Fibroblast of pulmonary artery (primary cell): ENCODE measurements around the gene SNORC.
A peak's percentile ranks its signal among the peaks of the same experiment; 100 is the strongest.

Experiments used
- DNase-seq: peaks from one replicate; pipeline ENCODE4 v3.0.0-alpha.2; 2010; ENCODE audit warnings: low read depth
- H3K4me3 ChIP-seq: replicated peaks from 2 replicates; pipeline ENCODE4 v1.5.1; 2011; ENCODE audit warnings: low read depth, mild to moderate bottlenecking, control low read depth, low read length, moderate library complexity
- TF ChIP-seq, protein P1 (sequence below): IDR thresholded peaks from 2 replicates; pipeline ENCODE4 v1.5.1; 2011; ENCODE audit warnings: mild to moderate bottlenecking, control low read depth, low read length, inconsistent platforms; ENCODE audit errors: missing control alignments

SNORC gene

DNA sequence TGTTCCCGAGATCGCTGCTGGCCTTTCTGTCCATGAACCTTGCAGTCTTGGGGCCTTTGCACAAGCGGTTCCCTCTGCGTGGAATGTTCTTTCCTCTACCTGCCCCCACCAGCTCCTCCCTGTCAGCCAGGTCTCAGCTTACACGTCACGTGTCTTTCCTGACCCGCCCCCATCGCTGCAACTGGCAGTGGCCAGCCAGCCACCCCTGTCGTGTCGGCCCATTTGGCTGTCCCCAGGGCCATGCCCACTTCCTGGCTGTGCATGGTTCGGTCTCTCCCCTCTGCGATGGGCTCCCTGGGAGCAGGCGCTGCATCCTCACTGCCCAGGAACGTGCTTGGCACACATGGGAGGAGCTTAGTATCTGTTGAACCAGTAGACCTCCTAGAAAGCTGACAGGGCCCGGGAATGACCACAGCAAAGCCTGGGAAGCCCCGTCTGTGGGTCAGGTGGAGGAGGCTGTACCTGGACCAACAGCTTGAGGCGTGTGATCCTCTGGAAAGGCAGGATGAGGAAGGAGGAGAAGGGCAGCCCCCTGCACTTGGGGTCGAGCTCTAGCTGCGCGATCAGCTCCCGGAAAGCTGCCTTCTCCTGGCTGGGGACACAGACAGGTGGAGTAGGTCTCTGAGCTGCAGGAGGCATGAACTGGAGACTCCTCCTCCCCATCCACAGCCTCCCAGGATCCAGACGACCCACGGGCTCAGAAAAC is 21.0 kb downstream of the SNORC start:
- TF ChIP-seq, protein P1, sequence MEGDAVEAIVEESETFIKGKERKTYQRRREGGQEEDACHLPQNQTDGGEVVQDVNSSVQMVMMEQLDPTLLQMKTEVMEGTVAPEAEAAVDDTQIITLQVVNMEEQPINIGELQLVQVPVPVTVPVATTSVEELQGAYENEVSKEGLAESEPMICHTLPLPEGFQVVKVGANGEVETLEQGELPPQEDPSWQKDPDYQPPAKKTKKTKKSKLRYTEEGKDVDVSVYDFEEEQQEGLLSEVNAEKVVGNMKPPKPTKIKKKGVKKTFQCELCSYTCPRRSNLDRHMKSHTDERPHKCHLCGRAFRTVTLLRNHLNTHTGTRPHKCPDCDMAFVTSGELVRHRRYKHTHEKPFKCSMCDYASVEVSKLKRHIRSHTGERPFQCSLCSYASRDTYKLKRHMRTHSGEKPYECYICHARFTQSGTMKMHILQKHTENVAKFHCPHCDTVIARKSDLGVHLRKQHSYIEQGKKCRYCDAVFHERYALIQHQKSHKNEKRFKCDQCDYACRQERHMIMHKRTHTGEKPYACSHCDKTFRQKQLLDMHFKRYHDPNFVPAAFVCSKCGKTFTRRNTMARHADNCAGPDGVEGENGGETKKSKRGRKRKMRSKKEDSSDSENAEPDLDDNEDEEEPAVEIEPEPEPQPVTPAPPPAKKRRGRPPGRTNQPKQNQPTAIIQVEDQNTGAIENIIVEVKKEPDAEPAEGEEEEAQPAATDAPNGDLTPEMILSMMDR, result no peak
- no peak overlapping the region for H3K4me3 ChIP-seq
- DNase-seq, result peak; percentile 26

DNA sequence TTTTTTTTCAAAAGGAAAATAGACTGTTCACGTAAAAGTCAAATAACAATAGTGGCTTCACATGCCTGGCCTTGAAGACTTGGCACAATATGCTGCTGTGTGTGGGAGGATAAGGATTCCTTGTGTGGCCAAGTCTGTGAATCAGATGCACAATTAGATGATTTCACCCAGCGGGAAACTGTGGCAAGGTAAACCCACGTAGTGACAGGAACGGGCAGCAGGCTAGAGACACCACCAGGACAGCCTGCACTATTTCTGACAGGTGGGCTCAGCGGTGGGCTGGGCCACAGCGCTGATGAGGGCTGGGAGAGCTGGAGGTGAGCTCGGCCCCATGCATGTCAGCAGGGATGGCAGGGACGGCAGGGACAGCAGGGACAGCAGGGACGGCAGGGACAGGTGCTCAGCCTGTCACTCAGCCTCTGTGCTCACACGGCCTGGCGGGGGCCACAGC is 21.6 kb downstream of the SNORC start:
- DNase-seq, result peak; percentile 90
- TF ChIP-seq, protein P1, result no peak
- no peak overlapping the region for H3K4me3 ChIP-seq

DNA sequence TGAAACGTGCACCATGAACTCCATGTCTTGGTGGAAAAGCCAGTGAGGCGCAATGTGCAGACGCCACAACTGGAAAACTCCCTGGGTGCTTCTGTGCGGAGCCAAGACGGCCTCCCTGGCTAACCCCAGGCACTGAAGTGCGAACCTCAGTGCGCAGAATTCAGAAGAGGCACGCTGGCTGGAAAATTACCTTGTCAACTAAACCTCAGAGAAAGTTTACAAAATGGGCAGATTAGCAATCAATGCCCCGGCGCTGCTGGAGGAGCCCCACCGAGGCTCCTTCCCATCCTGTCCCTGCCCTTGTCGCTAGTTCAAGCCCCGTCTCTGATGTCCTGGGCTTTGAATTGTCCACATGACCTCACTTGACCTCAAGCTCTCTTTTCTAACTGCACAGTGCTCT is 22.2 kb downstream of the SNORC start:
- DNase-seq, result no peak
- no peak overlapping the region for H3K4me3 ChIP-seq
- TF ChIP-seq, protein P1, result no peak

DNA sequence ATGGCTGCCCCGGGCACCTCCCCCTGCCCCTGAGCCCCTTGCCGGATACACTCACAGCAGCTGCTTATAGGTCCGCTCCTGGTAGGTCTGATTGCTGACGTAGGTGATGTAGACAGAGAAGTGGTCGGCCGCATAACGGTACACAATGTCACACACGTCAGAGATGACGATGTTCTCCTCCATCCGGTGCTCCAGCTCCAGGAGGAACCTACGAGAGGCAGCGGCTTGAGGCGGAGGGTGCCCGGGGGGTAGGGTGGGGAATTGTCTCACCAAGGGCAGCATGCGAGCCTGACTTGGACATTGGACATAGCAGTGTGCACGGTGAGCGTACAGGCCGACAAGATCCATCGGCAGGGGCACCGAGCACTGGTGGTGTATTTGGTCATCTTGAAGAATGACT is 22.8 kb downstream of the SNORC start:
- no peak overlapping the region for H3K4me3 ChIP-seq
- TF ChIP-seq, protein P1, result no peak
- no peak for DNase-seq

DNA sequence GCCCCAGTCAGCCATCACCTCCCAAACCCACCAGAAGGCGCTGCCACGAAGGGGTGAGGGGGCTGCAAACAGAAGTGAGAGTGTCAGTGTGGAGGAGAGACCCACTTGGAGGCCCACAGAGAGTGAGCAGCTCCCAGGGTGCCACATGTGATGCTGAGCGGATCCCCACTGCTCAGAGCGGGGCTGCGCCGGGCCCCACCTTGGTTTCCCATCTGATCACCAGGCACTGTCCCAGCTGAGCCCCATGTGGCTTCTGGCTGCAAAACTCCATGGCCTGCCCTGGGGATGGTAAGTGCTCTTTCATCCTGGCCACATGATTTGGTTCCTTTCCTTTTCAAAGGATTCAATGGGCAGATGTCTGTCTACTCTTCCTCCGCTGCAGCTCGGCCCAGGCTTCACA is 23.8 kb downstream of the SNORC start:
- H3K4me3 ChIP-seq, result no peak overlapping the region
- TF ChIP-seq, protein P1, result no peak
- DNase-seq, result no peak

DNA sequence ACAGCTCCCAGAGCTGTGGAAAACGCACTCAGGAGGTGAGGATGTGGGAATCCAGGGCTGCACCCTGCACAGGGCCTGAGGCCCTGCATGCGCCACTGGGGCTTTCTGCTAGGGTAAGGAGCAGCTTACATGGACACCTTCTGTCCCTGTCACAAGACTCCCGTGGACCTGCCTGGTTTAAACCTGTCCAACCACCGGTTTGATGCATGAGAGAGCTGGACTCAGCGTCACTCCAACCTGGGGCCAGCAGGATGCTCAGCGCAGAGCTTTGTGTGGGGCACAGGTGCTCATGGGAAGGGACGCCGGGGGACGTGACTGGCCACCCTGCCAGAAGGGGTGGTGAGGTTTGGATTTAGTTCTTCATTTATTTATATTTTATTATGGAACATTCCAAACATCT is 24.2 kb downstream of the SNORC start:
- no peak for DNase-seq
- H3K4me3 ChIP-seq, result no peak overlapping the region
- TF ChIP-seq, protein P1, result no peak

DNA sequence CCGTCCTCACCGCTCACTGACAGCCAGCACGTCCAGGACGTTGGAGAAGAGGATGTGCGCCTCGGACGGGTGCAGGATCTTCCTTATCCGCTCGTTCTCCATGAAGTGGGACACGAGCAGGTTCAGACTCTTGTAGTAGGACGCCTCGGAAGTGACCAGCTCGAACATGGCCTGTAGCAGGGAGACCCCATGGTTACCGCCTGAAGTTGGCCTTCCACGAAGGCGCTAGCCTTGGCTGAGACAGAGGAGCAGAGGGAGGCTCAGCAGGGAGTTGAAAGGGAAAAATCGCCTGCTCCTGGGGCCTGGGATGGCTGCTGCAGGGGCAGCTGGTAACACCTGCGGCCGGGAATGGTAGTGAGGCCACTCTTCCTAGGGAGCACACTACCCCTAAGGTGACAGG is 24.7 kb downstream of the SNORC start:
- TF ChIP-seq, protein P1, result no peak
- H3K4me3 ChIP-seq, result no peak overlapping the region
- no peak for DNase-seq
